Mesothelial cell of epicardium (in vitro differentiated cells): ENCODE measurements around the gene IL36G. TPM values are rescaled to one million over a fixed set of nuclear protein-coding genes. Genes with fewer than 3 reads are reported as not detected.

ENCODE experiments used
- DNase-seq, 2 experiments: peaks; one replicate each; pipeline ENCODE4 v3.0.0; 2021; ENCODE audit warnings: low spot score in 2 of 2; ENCODE audit not compliant: unreplicated experiment in 2 of 2
- H3K27ac Mint-ChIP-seq: 2 replicates; pipeline ENCODE4 v1.8.0; 2021; ENCODE audit warnings: mixed read lengths
- H3K27me3 Mint-ChIP-seq: 2 replicates; pipeline ENCODE4 v1.8.0; 2021; ENCODE audit warnings: low read depth, mixed read lengths
- H3K36me3 Mint-ChIP-seq: 2 replicates; pipeline ENCODE4 v1.8.0; 2021; ENCODE audit warnings: mixed read lengths
- H3K4me1 Mint-ChIP-seq: 2 replicates; pipeline ENCODE4 v1.8.0; 2021; ENCODE audit warnings: mixed read lengths
- H3K4me3 Mint-ChIP-seq: 2 replicates; pipeline ENCODE4 v1.8.0; 2021; ENCODE audit warnings: mild to moderate bottlenecking, moderate library complexity, mixed read lengths
- H3K9me3 Mint-ChIP-seq: 2 replicates; pipeline ENCODE4 v1.8.0; 2021; ENCODE audit warnings: mixed read lengths
- total RNA-seq: library from RNA; stranded (reverse); gene quantifications from 3 replicates; pipeline ENCODE4 v1.2.1, GENCODE V29; 2021
- TF ChIP-seq, protein P1 (sequence below): fragments of 200-600 bp; sonication (generic); IDR thresholded peaks from one replicate; pipeline ENCODE4 v1.5.0; 2021; ENCODE audit warnings: antibody characterized with exemption; ENCODE audit not compliant: unreplicated experiment

The IL36G gene
- total RNA-seq, 1 donor from 2014 or later = not detected

DNA sequence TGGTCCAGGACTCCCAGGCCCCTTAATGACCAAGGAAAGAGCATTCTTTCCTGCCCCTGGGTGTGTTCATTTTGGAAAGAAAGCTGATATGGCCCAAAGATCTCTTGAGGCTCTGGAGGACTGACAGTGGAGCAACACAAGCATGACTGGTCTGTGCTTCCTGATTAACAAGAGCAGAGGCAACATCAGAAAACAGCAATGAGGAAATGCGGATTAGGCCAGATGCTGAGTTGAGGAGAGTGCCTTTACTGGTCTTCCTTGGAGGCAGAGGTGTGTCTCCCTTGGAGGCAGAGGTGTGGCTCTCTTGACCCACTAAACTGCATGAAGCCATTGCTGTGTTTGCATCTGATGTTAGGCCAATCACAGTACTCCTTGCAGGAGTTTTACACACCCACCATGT lies 54.9 kb downstream of the IL36G start:
- TF ChIP-seq, protein P1, sequence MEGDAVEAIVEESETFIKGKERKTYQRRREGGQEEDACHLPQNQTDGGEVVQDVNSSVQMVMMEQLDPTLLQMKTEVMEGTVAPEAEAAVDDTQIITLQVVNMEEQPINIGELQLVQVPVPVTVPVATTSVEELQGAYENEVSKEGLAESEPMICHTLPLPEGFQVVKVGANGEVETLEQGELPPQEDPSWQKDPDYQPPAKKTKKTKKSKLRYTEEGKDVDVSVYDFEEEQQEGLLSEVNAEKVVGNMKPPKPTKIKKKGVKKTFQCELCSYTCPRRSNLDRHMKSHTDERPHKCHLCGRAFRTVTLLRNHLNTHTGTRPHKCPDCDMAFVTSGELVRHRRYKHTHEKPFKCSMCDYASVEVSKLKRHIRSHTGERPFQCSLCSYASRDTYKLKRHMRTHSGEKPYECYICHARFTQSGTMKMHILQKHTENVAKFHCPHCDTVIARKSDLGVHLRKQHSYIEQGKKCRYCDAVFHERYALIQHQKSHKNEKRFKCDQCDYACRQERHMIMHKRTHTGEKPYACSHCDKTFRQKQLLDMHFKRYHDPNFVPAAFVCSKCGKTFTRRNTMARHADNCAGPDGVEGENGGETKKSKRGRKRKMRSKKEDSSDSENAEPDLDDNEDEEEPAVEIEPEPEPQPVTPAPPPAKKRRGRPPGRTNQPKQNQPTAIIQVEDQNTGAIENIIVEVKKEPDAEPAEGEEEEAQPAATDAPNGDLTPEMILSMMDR = no peak
- H3K27ac Mint-ChIP-seq = no peak overlapping the region
- no peak overlapping the region for H3K4me3 Mint-ChIP-seq
- H3K36me3 Mint-ChIP-seq = no peaks in the 10 kb centered on the region
- no peak for DNase-seq
- H3K9me3 Mint-ChIP-seq = no peaks in the 10 kb centered on the region
- peaks cover 68% of the 10 kb centered on the region for H3K27me3 Mint-ChIP-seq
- H3K4me1 Mint-ChIP-seq = no peaks in the 10 kb centered on the region

DNA sequence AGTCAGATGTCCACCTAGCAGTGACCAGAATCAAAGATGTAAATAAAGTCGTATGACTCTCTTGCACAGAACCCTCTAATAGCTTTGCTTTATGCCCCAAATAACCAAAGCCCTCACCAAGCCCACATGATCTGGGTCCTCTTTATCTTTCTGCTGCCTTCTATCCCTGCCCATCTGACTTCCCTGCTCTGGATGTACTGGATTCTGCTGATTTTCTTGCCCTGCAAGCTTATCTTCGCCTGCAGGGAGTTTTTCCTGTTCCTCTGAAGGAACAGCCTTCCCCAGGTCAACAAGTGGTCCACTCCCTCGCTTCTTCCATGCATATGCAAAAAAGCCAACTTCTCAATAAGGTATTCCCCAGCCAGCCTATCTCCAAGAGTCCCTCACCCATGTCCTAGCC lies 56.2 kb downstream of the IL36G start:
- Mint-ChIP-seq H3K36me3 (no peaks in the 10 kb centered on the region), H3K27me3 (peaks cover 66% of the 10 kb centered on the region), H3K27ac (no peak overlapping the region), H3K4me1 (no peaks in the 10 kb centered on the region), H3K4me3 (no peak overlapping the region), H3K9me3 (no peaks in the 10 kb centered on the region)
- no peak for DNase-seq
- TF ChIP-seq, protein P1 = no peak

Other genes with a start within 250 kb of the IL36G start
- 8.4 to 8.9 TPM (median 8.6 TPM) in 3 replicates for gene CKAP2L, start 213.4 kb upstream of the IL36G start, total RNA-seq
- 3.9 to 4.8 TPM (median 4.4 TPM) in 3 replicates for gene IL1A, start 193.5 kb upstream of the IL36G start, total RNA-seq
- gene IL1B, start 141.2 kb upstream of the IL36G start, total RNA-seq = 1.3 to 1.7 TPM (median 1.4 TPM) in 3 replicates
- gene IL37, start 66.8 kb upstream of the IL36G start, total RNA-seq = not detected in 3 replicates
- not detected in 3 replicates for gene IL36A, start 27.5 kb downstream of the IL36G start, total RNA-seq
- not detected in 3 replicates for gene IL36B, start 74.9 kb downstream of the IL36G start, total RNA-seq
- gene IL36RN, start 81.2 kb downstream of the IL36G start, total RNA-seq = 0.84 to 1.1 TPM (median 0.85 TPM) in 3 replicates
- gene IL1F10, start 90.0 kb downstream of the IL36G start, total RNA-seq = not detected in 3 replicates
- gene IL1RN, start 149.6 kb downstream of the IL36G start, total RNA-seq = not detected in 3 replicates
- 16.6 to 21.4 TPM (median 20.1 TPM) in 3 replicates for gene PSD4, start 196.0 kb downstream of the IL36G start, total RNA-seq